ENCODE measurements around the gene RGMB.

- TF ChIP-seq GTF2F1 (IDR thresholded peaks at IDR 0.05; ENCODE audit: low read length) = no peak
- TF ChIP-seq, protein P1, sequence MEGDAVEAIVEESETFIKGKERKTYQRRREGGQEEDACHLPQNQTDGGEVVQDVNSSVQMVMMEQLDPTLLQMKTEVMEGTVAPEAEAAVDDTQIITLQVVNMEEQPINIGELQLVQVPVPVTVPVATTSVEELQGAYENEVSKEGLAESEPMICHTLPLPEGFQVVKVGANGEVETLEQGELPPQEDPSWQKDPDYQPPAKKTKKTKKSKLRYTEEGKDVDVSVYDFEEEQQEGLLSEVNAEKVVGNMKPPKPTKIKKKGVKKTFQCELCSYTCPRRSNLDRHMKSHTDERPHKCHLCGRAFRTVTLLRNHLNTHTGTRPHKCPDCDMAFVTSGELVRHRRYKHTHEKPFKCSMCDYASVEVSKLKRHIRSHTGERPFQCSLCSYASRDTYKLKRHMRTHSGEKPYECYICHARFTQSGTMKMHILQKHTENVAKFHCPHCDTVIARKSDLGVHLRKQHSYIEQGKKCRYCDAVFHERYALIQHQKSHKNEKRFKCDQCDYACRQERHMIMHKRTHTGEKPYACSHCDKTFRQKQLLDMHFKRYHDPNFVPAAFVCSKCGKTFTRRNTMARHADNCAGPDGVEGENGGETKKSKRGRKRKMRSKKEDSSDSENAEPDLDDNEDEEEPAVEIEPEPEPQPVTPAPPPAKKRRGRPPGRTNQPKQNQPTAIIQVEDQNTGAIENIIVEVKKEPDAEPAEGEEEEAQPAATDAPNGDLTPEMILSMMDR (CRISPR knock-in tag; IDR thresholded peaks at IDR 0.05) = no peak
- no peak for TF ChIP-seq ZNF510 (CRISPR knock-in tag; IDR thresholded peaks at IDR 0.05; ENCODE audit: low read depth)
- TF ChIP-seq EP300 (IDR thresholded peaks at IDR 0.05; ENCODE audit: low read depth in 2 of 2, low read length in 2 of 2) = no peak
- no peak for TF ChIP-seq EP300 (CRISPR knock-in tag; IDR thresholded peaks at IDR 0.05; ENCODE audit: borderline replicate concordance)
- no peak for TF ChIP-seq CBX2 (IDR thresholded peaks at IDR 0.05; ENCODE audit: low read depth, low read length)
- TF ChIP-seq CBX2 (CRISPR knock-in tag; IDR thresholded peaks at IDR 0.05; ENCODE audit: low read depth) = no peak
- TF ChIP-seq HCFC1 (IDR thresholded peaks at IDR 0.05; ENCODE audit: low read depth, low read length) = no peak
These were observed 36.7 kb downstream of the RGMB start for GRCh38 chr5:98810206-98810605.

All from HepG2 (cell line).